RPMI7951 (cell line): ENCODE measurements around the gene PCK2. TPM values are rescaled to one million over a fixed set of nuclear protein-coding genes. Genes with fewer than 3 reads are reported as not detected.

ENCODE experiments used
- DNase-seq: peaks from one replicate; pipeline ENCODE4 v3.0.0-alpha.2; 2012; ENCODE audit warnings: low read depth
- total RNA-seq: library from RNA; depleted of rRNA; stranded (reverse); fragments of >200 nt; shearing (Covaris generic); gene quantifications from 2 replicates; pipeline ENCODE4 v1.2.3, GENCODE V29; 2014

The PCK2 gene
- total RNA-seq, 1 experiment from 2014 or later: 12.3 TPM

DNA sequence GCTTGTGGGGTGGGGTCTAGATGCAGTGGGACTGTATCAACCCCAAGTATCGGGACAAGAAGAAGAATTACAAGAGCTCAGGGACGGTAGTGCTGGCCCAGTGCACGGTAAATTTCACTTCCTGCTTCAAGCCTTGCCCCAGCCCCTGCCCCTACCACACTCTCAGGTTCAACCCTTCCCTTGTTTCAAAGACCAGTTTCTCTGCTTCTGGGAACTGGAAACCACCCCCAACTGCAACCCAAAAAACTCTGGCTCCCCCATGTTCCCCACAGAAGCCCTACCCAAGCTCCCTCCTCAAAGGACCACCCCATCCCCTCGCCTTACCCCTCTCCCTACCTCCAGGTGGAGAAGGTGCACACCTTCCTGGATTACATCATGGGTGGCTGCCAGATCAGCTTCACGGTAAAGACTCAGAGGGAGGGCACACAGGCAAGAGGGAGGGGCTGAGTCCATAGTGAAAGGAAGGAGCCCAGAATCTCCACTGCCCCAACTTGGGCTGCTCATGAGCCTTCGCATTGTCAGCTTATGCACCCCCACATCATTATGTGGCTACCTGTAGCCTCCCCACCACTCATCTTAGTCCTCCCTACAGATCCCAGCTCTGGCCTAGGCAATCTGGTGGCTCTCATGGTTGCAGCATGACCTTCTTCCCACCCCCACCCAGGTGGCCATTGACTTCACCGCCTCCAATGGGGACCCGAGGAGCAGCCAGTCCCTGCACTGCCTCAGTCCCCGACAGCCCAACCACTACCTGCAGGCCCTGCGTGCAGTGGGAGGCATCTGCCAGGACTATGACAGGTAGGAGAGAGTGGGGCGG, 18.4 kb upstream of the PCK2 start:
- DNase-seq: no peak

DNA sequence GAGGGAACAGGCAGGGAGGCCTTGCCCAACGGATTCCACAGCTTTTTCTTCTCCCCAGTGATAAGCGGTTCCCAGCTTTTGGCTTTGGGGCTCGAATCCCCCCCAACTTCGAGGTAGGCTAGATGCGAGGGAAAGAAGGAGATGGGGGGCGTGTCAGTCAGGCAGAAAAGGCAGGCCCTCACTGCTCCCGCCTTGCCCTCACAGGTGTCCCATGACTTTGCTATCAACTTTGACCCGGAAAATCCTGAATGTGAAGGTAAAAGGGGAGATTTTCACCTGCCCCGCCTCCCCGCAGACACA, 17.9 kb upstream of the PCK2 start:
- no peak for DNase-seq

DNA sequence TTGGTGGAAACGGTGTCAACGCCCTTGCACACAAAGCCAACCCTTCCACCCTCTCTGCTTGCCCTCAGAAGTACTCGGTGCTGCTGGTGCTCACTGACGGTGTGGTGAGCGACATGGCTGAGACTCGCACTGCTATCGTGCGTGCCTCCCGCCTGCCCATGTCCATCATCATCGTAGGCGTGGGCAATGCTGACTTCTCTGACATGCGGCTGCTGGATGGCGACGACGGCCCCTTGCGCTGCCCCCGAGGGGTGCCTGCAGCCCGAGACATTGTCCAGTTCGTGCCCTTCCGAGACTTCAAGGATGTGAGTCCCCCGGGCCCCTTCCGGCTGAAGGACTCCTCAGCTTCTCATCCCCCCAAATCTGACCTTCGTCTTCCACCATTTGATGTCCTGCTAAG, 17.0 kb upstream of the PCK2 start:
- DNase-seq: no peak

DNA sequence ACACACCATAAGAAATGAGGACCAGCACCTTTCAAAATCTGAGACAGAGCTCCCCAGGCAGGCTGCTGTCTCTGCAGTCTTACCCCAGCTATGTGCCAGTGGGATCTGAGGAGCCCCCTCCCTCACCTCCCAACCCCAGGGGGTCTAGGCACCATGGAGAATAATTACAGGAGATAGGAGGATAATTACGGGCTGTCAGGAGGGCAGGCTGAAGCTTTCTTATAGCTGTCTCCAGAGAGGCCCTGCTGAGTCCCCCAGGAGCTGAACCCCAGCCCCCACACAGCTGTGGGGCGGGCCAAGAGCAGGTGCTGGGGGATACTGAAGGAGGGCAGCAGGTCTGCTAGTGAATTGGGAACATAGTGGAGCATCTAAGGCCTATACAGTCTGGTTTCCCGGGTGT, 16.0 kb upstream of the PCK2 start:
- DNase-seq: no peak

DNA sequence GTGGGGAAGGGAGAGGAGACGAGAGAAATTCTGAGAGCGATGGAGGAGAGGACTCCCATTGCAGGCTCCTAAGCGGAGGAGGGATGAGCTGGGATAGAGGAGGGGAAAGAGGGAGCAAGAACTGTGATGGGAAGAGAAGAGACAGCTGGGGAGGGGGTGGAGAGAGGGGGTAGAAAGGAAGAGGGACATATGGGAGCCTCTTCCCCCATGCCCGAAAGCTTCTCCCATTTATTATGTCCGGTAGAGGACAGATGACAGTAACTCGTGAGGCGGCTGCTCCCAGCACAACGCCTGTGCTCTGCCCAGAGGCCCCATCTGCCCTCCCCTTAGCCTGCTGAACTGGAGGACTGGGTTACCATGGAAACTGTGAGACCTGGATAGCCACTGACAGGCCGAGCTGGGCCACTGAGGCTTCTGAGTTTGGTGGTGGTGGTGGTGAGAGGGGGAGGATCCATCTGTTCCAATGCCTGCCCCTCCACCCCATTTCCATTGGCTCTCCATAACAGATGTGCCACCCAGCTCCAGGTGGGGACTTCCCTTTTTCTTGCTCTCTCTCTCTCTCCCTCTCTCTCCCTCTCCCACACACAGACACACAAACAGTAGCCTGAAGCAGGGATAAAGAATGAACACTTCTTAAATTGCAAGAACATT, 14.5 kb upstream of the PCK2 start:
- no peak for DNase-seq

DNA sequence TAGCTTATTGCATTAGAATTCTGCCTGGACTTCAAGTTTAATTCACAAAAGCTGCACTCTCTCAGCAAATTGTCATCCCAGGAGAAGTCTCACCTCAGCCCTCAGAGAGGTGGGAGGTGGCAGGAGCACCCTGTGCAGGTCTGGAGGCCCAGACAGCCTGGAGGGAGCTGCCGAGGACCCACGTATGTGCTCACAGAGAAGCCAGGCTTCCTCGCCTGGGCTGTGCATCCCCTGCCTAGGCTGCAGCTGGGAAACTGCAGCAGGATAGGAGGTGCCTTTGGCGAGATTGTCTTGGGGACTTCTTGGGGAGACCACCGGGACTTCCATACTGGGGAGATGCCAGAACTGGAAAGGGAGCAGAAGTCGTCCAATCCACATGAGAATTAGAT, 14.0 kb upstream of the PCK2 start:
- DNase-seq: no peak

DNA sequence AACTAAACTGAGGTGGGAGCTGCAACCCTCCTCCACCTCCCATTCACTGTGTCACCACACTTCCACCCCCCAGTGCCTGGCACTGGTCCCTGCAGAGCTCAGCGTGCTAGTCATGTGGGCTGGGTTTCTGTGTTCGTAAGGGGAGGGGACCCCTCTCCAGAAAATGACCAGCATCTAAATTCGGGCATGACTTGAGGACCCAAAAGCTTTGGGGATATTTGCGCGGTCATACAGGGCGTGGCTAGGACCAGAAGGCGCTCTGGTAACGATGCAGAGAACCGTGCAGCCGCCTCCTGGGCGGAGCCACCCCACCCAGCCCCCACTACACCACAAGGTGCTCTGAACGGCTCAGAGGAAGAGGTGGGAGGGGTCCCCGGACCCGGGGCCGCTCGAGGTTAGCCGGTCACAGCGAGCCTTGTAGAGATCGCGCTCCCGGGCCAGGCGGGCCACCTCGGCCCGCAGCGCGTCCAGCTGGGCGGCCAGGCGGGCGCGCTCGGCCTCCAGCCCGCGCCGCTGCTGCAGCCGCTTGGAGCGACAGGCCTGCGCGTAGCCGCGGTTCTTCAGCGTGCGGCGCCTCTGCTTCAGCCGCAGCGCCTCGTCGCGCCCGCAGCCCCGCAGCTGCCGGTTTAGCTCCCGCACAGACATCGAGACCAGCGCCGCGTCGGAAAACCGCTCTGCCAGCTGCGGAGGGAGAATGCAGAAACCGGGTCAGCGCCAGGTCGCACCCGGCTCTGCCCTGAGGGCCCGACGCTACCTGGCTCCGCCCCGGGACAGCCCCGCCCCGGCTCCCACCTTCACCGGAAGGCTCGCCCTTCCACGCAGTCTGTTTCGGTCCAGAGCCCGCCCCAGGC, 13.0 kb upstream of the PCK2 start:
- DNase-seq: peak; percentile 21

DNA sequence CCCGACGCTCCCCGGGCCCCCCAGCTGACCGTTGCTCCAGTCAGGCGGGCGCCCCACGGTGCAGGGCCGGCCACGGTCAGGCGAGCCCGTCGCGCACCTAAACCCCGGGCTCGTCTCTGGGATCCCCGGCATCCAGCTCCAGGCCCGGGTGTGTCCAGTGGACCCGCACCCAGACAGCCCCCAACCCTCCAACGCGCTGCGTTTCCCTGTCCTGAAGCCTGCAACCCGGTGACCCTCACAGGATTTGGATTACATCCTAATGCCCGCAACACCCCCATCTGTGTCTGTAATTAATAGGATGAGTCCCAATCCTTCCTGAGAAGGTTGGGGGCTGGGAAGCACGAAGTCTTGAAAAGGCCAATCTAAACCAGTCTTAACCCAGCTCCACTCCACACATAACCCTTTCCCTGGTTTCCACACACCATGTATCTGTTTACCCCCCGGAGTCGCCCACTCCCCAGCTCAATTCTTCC, 12.3 kb upstream of the PCK2 start:
- DNase-seq: no peak

DNA sequence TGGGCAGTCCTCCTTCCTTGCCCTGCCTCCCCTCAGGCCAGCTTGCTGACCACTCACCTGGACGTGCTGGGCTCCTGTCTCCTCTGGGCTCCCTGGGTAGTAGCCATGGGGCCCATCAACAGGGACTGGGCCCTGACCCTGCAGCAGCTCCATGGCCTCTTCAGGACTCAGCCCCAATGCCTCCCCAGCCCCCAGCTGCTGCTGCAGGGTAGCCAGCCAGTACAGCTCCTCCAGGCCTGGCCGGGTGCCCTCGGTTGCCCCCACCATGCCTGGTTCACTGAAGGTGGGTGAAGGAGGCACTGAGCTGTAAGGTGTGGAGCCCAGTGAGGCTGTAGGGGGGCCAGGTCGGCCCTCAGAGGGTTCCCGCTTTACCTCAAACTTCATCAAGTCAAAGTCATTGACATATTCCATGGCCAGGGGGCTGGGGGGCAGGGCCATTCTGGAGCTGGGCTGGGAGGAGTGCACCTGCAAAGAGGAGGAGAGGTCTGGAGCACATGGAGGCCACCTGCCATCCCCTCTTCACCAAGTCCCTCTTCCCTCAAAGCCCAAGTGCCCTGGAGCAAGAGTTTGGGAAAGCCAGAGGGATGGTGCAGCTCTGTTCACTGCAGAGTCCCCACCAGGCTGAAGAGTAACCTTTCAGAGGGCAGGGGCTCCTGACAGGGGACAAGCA, 11.6 kb upstream of the PCK2 start:
- no peak for DNase-seq

DNA sequence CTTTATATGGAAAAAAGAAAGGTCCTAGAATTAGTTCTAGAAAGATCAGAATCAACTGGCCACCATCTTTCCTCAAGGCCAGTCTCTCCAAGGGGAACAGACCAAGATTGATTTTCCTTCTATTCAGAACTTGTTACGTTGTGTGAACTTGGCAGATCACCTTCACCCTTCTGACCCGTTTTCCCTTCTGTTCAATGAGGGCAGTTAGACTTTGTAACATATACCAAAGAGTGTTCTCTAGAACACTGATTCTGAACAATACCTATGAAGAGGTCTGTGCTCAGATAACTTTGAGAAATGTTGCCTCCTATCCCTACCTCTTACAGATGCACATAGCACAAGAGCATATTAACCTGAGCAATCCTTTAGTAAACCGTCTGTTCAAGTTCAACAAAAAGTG, 10.6 kb upstream of the PCK2 start:
- no peak for DNase-seq

DNA sequence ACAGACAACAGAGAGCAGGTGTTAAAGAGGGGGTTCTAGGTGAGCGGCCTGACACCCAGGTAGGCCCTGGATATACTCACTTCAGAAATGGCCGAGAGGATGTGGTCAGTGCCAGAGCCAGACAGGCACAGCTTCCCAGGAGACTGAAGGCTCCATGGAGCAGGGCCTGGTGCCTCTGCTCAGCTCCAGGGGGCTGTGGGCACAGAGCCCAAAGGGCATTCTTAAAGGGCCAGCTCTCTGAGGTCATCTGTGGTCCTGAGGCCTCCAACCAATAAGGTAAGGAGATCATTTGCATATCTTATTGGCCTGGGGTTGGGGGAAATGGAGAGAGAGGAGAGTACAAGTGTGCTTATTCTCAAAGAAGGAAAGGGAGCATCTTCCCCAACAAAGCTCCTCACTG, 9.7 kb upstream of the PCK2 start:
- DNase-seq: no peak

DNA sequence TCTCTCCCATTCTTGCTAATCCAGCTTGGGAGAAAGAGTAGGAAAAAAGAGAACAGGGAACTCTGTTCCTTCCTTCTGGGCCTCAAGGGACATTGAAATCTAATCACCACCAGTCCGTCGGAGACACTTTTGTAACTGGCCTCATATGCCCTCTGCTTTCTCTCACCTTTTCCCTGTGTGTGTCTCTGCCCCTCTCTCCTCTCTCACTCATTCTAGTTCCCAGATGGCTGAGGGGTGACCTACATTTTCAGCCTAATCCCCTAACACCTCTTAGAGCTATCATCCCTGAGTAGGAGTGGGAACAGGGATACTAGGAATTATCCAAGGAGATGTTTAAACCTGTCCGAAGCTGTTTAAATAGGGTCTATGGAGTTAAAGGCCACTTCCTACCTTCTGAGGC, 8.9 kb upstream of the PCK2 start:
- DNase-seq: no peak

DNA sequence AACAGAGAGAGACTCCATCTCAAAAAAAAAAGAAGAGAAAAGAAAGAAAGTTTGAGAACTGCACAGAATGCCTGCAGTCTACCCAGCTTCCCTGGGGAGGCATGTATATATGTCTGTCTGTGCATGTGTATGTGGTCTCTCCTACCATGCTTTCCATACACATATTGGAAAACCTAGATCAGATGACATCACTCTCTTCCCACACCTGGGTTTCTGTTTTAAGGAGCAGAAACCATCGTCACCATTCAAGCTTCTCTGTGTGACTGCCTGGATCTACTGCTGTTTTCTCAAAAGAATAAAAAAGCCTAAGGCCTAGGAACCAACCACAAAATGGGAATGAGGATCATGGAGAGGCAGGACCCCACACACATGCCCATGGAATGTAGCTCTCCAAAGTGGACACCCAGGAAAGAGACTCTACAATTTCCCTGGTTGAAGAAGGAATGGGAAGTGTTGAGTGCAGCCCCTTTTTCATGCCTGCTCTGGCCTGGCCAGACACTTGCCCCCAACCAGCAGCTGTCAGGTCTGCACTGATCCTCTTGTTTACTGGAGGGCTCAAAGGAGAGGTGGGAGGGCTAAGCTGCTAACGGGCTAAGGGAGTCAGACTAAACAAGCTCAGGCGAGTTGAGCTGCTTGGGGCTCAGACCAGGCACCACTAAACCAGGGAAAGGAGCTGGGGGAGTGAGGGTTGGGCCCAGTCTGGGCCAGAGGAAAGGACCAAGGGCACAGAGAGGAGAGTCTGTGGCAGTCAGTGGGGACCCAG, 7.7 kb upstream of the PCK2 start:
- no peak for DNase-seq

DNA sequence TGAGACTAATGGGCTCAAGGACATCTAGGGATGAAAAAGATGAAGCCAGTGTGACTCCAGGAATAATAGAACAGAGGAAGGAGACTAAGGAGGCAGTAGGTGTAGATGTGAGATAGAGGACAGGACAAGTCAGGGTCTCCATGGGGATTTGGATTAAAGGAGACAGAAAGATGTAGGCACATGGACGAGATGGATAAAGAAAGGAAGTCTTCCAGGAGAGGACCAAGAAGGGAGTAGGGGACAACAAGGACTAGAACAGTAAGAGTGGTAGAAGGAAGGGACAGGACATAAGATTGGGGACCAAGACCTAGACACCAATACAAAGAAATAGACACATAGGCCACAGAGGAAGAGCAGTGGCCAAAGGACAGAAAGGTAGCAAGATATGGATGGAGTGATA, 7.1 kb upstream of the PCK2 start:
- no peak for DNase-seq

DNA sequence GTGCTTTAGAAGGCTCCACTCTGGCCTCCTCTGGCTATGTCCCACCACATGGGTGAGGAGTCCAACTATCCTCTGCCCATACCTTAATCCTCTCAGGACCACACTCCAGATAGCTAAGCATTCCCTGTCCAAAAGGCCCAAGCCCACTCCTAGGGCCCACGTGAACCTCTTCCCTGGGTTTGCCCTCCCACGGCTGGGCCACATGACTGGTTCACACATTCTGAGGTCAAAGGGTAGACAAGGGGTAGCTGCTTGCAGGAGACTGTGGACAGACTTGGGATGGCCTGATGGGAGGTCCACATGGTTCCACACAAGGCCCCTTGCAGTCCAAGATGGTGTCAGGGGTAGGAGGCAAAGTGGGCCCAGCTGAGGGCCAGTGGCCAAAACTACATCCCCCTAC, 6.0 kb upstream of the PCK2 start:
- DNase-seq: no peak

DNA sequence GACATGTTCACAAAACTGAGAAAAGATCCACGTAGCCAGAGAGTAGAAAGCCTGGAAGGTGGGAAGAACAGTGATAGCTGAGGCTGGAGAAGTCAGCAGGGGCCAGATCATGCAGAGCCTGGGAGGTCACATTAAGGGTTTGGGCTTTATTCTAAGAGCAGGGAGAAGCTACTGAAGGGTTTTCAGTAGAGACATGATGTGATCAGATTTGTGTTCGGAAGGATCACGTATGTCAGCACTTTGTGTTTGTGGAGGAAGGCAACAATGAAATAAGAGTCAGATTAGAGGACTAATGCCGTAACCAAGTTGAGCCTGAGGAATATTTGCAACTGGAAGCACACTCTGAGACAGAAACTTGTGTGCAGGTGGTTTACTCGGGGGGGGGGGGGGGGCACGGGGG, 4.2 kb upstream of the PCK2 start:
- no peak for DNase-seq

DNA sequence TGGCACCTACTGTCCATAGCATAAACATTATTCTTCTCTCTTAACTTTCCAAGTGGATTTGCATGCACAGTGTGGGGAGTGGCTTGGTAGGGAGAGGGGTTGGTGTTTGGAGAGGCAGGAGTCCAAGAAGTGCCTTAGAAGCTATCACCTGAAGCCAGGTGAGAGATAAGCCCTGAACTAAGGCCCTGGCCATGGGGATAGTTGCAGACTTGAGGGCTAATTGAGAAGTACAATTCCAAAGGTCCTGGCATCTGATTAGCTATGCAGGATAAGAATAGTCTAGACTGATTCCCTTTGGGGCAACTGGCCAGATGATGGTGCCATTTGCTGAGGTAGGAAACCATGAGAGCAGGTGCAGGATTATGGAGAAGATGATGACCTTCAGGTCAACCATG, 2.0 kb upstream of the PCK2 start:
- DNase-seq: no peak

DNA sequence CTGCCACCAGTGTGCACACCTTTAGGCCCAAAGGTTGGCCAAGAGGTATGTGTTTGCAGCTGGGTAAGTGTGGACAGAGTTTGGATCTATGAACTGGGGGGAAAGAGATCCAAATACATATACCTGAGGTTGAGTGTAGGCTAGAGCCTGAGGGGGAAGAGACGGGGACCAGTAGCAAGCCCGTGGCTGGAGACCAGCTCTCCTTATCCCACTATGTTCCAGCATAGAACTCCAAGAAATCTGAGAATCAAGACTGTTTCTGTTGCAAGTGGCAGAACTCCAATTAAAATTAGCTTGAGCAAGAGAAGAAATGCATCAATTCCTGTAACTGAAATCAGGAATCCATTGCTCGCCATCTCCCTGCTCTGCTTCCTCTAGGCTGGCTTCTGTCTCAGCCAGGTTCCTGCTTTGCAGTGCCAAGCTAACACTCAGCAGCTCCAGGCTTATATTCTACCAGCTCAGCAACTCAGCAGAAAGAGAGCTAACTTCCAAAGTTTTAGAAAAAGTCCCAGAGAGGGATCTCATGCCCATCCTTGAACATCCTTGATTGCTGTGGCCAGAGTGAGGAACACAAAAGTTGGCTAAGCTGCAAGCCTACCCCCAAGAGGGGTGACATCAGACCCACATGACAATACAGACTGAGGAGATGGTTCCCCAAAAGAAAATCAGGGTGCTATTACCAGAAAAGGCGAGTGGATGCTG, 1.5 kb upstream of the PCK2 start:
- DNase-seq: no peak

DNA sequence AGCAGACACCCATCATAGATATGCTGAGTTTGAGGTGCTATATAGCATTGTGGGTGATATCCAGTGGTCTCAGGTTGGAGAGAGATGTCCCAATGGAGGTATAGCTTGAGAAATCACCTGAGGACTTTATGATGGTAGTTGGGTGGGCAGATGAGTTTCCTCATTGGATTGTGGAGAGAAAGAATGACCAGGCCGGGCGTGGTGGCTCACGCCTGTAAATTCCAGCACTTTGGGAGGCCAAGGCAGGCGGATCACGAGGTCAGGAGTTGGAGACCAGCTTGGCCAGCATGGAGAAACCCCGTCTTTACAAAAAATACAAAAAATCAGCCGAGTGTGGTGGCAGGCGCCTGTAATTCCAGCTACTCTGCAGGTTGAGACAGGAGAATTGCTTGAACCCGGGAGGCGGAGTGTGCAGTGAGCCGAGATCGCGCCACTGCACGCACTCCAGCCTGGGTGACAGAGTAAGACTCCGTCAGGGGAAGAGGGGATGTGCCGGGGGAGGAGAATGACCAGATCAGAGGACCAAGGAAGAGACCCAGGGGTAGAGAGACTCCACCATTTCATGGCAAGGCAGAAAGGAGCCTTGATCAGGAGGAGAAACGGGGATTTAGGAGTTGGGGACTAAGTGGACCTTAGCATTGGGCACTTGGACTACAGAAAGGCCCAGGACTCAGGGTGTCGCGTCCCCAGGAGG, 757 bp upstream of the PCK2 start:
- DNase-seq: no peak

DNA sequence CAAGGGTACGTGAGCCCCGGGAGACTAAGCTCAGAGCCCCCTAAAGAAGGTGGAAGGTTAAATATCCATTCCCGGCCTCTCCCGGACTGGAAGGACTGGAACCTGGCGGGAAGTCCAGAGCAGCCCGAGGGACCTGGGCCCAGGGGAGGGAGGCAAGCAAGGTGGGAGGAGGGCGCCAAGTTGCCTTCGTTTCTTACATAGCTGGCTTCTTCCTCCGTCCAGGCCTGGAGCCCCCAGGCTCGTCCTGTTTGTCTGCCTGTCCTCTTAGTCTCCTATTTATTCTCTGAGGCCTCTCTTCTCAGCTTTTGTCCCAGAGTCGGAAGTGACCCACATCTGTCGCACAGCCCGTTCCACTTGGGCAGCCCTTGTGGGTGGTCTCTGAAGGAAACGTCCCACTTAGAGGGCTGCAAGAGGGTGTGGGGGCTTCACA, 745 bp downstream of the PCK2 start:
- DNase-seq: no peak
